HepG2 (cell line): ENCODE measurements around the gene KLHL12. TPM values are rescaled to one million over a fixed set of nuclear protein-coding genes. Genes with fewer than 3 reads are reported as not detected.
A peak's percentile ranks its signal among the peaks of the same experiment; 100 is the strongest.

Source experiments
- DBP ChIP-seq: sonication (generic); formaldehyde crosslinking; IDR thresholded peaks from 2 replicates; pipeline ENCODE4 v1.4.0; 2020; ENCODE audit warnings: missing genetic modification reagents; ENCODE audit errors: not compliant biosample characterization
- EZH2 ChIP-seq: conservative IDR thresholded peaks from 2 replicates; pipeline ENCODE4 v1.6.1; 2012; ENCODE audit warnings: mild to moderate bottlenecking, low read depth, low read length, moderate library complexity
- HDAC6 ChIP-seq: fragments of 200-600 bp; sonication (generic); IDR thresholded peaks from 2 replicates; pipeline ENCODE4 v1.7.0; 2017; ENCODE audit warnings: mild to moderate bottlenecking, antibody characterized with exemption, low read length, low read depth
- KLF13 ChIP-seq: sonication (generic); formaldehyde crosslinking; IDR thresholded peaks from 2 replicates; pipeline ENCODE4 v1.4.0; 2020; ENCODE audit warnings: mild to moderate bottlenecking, missing genetic modification reagents
- MTA1 ChIP-seq: sonication (generic); formaldehyde crosslinking; IDR thresholded peaks from 2 replicates; pipeline ENCODE4 v1.4.0; 2020; ENCODE audit warnings: missing genetic modification reagents, mild to moderate bottlenecking, borderline replicate concordance
- NAIF1 ChIP-seq: sonication (generic); formaldehyde crosslinking; IDR thresholded peaks from 2 replicates; pipeline ENCODE4 v1.5.0; 2020; ENCODE audit warnings: mild to moderate bottlenecking, missing genetic modification reagents, borderline replicate concordance
- NR2F2 ChIP-seq: IDR thresholded peaks from 2 replicates; pipeline ENCODE4 v1.6.1; 2012; ENCODE audit warnings: low read depth, inconsistent platforms, borderline replicate concordance
- PRMT3 ChIP-seq: sonication (generic); formaldehyde crosslinking; IDR thresholded peaks from 2 replicates; pipeline ENCODE4 v1.8.1; 2022; ENCODE audit warnings: low read depth, mild to moderate bottlenecking, moderate library complexity, missing genetic modification reagents, borderline replicate concordance
- SRSF4 ChIP-seq: fragments of 200-400 bp; formaldehyde crosslinking; IDR thresholded peaks from one replicate; pipeline ENCODE4 v1.6.1; 2018; ENCODE audit warnings: mild to moderate bottlenecking, low read depth, low read length, moderate library complexity; ENCODE audit not compliant: poor library complexity, severe bottlenecking
- SUZ12 ChIP-seq: fragments of 150-350 bp; IDR thresholded peaks from 2 replicates; pipeline ENCODE4 v1.6.1; 2014; ENCODE audit warnings: low read depth, low read length
- ZFY ChIP-seq: sonication (generic); formaldehyde crosslinking; IDR thresholded peaks from 2 replicates; pipeline ENCODE4 v1.4.0; 2020; ENCODE audit warnings: missing genetic modification reagents
- ZNF121 ChIP-seq: sonication (generic); formaldehyde crosslinking; IDR thresholded peaks from 2 replicates; pipeline ENCODE4 v1.5.0; 2020; ENCODE audit warnings: mild to moderate bottlenecking, missing genetic modification reagents
- ZNF274 ChIP-seq: sonication (generic); formaldehyde crosslinking; IDR thresholded peaks from 2 replicates; pipeline ENCODE4 v1.5.1; 2020; ENCODE audit warnings: mild to moderate bottlenecking, missing genetic modification reagents
- ZNF512B ChIP-seq: sonication (generic); formaldehyde crosslinking; IDR thresholded peaks from 2 replicates; pipeline ENCODE4 v1.5.1; 2020; ENCODE audit warnings: missing genetic modification reagents, mild to moderate bottlenecking, borderline replicate concordance
- ZNF589 ChIP-seq: sonication (generic); formaldehyde crosslinking; conservative IDR thresholded peaks from 2 replicates; pipeline ENCODE4 v1.8.0; 2022; ENCODE audit warnings: mild to moderate bottlenecking, moderate library complexity, missing genetic modification reagents
- polyA plus RNA-seq, 8 experiments: library from polyadenylated mRNA; depleted of rRNA in 3 of 8; stranded (reverse) in 7 of 8; unstranded in 1 of 8; fragments of >200 nt; fragmentation: Illumina TruSeq in 4 of 8; extraction: Trizol in 4 of 8; gene quantifications; 2 replicates each; pipeline versions ENCODE4 v1.2.1 to v1.2.3, GENCODE V29; 2011 to 2016; ENCODE audit warnings: low read depth in 4 of 8, missing spikeins in 1 of 8, mixed read lengths in 1 of 8; ENCODE audit not compliant: insufficient read depth in 1 of 8
- total RNA-seq, 5 experiments: library from RNA; depleted of rRNA; stranded (reverse); fragments of >200 nt; fragmentation: Illumina TruSeq; extraction: Trizol; gene quantifications; 2 replicates each; pipeline ENCODE4 v1.2.3, GENCODE V29; 2016; ENCODE audit warnings: low read depth in 1 of 5
- TF ChIP-seq, protein P1 (sequence below): sonication (generic); formaldehyde crosslinking; IDR thresholded peaks from 2 replicates; pipeline ENCODE4 v1.4.0; 2020; ENCODE audit warnings: missing genetic modification reagents
- TF ChIP-seq, protein P2 (sequence below): sonication (generic); formaldehyde crosslinking; IDR thresholded peaks from 2 replicates; pipeline ENCODE4 v1.5.0; 2020; ENCODE audit warnings: mild to moderate bottlenecking, missing genetic modification reagents

KLHL12 gene
- total and polyA plus RNA-seq, 2 of the 13 experiments (the other 11 are each of a cell fraction or from before 2014, with no cell fraction given) = 19.2 to 25.2 TPM

GRCh38 chr1:202926581-202927491 lies at the start of gene KLHL12 (continued):
- TF ChIP-seq ZNF121 (0 out of 2 replicates have a peak, but pooled peaks have one; percentile 9), EZH2 (no peak), KLF13 (CRISPR knock-in tag) (0 out of 2 replicates have a peak, but pooled peaks have one; percentile 19), NAIF1 (CRISPR knock-in tag) (no peak), ZNF589 (CRISPR knock-in tag) (no peak), PRMT3 (CRISPR knock-in tag) (0 out of 2 replicates have a peak, but pooled peaks have one; percentile 52), DBP (CRISPR knock-in tag) (peak; percentile 88), ZFY (CRISPR knock-in tag) (peak; percentile 91), ZNF274 (CRISPR knock-in tag) (no peak), MTA1 (CRISPR knock-in tag) (peak; percentile 73; the same call in 1 of the 2 replicates), HDAC6 (no peak), SUZ12 (no peak), SRSF4 (no peak), NR2F2 (no peak; the same call in 1 of the 2 replicates), ZNF512B (CRISPR knock-in tag) (no peak)
- TF ChIP-seq, protein P1, sequence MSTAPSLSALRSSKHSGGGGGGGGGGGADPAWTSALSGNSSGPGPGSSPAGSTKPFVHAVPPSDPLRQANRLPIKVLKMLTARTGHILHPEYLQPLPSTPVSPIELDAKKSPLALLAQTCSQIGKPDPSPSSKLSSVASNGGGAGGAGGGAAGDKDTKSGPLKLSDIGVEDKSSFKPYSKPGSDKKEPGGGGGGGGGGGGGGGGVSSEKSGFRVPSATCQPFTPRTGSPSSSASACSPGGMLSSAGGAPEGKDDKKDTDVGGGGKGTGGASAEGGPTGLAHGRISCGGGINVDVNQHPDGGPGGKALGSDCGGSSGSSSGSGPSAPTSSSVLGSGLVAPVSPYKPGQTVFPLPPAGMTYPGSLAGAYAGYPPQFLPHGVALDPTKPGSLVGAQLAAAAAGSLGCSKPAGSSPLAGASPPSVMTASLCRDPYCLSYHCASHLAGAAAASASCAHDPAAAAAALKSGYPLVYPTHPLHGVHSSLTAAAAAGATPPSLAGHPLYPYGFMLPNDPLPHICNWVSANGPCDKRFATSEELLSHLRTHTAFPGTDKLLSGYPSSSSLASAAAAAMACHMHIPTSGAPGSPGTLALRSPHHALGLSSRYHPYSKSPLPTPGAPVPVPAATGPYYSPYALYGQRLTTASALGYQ (CRISPR knock-in tag) = peak; percentile 60; the same call in 1 of the 2 replicates
- TF ChIP-seq, protein P2, sequence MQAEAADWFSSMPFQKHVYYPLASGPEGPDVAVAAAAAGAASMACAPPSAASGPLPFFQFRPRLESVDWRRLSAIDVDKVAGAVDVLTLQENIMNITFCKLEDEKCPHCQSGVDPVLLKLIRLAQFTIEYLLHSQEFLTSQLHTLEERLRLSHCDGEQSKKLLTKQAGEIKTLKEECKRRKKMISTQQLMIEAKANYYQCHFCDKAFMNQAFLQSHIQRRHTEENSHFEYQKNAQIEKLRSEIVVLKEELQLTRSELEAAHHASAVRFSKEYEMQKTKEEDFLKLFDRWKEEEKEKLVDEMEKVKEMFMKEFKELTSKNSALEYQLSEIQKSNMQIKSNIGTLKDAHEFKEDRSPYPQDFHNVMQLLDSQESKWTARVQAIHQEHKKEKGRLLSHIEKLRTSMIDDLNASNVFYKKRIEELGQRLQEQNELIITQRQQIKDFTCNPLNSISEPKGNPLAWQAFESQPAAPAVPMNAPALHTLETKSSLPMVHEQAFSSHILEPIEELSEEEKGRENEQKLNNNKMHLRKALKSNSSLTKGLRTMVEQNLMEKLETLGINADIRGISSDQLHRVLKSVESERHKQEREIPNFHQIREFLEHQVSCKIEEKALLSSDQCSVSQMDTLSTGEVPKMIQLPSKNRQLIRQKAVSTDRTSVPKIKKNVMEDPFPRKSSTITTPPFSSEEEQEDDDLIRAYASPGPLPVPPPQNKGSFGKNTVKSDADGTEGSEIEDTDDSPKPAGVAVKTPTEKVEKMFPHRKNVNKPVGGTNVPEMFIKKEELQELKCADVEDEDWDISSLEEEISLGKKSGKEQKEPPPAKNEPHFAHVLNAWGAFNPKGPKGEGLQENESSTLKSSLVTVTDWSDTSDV (CRISPR knock-in tag) = no peak
